GM12891 (cell line): ENCODE results near the gene ABCC4.

ENCODE experiments used
- POLR2A ChIP-seq: IDR thresholded peaks from 2 replicates; pipeline ENCODE4 v1.6.1; 2011; ENCODE audit warnings: low read depth, low read length, control low read depth
- POLR2AphosphoS5 ChIP-seq: IDR thresholded peaks from 2 replicates; pipeline ENCODE4 v1.6.1; 2011; ENCODE audit warnings: low read depth, low read length, control low read depth

DNA sequence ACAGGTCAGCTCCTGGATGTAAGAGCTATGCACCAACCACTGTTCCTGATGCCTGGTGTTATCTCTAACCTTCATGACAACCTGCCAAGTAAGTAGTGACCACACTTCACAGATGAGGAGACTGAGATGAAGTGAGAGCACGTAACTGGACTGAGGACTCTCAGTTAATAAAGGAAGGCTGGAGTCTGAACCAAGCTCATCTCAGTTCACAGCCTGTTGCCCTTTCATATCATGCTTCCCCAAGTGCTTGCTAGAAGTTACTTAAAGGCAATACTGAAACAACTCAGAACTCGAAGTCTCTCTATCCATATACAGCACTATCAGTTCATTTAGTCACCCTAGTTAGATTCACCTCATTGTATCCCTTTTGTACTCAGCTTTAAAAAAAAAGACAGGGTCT lies 119.7 kb downstream of the ABCC4 start:
- TF ChIP-seq POLR2A (no peak), POLR2AphosphoS5 (no peak)
